NB4 (cell line): ENCODE measurements around the gene NAA30.

Experiments used
- TF ChIP-seq, protein P1 (sequence below): IDR thresholded peaks from 2 replicates; pipeline ENCODE4 v1.6.1; 2011; ENCODE audit warnings: low read depth, low read length
- TF ChIP-seq, protein P2 (sequence below): IDR thresholded peaks from one replicate; pipeline ENCODE4 v1.5.1; 2012; ENCODE audit warnings: low read depth, low read length

DNA sequence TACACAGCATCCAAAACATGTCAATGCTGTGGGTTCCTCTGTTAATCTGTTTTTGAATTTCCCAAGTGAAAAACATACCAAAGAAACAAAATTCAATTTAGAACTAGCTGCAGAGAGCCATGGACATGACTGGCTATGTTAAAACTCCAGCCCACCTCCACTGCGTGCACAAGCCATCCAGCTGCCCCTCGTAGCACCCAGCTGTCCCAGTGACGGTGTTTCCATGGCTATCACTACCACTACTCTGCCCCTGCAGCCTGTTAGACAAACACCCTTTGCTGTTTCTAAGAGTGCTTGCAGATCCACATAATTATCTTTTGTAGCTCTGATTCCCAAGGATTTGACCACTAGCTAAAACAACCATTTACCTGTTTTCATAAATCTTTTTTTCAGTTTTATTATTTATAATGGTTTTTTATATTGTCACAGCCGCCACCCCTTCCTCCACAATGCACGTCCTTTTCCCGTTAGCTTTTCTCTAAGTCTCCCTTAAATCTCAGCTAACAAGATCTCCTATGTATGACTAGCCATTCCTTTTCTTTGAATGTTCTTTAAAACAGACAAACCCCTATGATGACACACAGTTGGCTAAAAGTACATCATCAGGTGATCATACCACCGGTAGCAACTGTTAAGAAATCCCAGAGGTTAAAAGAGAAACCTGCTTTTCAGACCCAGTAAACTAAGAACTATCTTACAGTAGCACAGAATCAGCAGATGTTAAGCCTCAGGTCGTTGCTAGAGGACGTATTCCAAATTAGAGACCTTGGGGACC lies 37.8 kb upstream of the NAA30 start:
- TF ChIP-seq, protein P1, sequence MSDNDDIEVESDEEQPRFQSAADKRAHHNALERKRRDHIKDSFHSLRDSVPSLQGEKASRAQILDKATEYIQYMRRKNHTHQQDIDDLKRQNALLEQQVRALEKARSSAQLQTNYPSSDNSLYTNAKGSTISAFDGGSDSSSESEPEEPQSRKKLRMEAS: no peak
- TF ChIP-seq, protein P2, sequence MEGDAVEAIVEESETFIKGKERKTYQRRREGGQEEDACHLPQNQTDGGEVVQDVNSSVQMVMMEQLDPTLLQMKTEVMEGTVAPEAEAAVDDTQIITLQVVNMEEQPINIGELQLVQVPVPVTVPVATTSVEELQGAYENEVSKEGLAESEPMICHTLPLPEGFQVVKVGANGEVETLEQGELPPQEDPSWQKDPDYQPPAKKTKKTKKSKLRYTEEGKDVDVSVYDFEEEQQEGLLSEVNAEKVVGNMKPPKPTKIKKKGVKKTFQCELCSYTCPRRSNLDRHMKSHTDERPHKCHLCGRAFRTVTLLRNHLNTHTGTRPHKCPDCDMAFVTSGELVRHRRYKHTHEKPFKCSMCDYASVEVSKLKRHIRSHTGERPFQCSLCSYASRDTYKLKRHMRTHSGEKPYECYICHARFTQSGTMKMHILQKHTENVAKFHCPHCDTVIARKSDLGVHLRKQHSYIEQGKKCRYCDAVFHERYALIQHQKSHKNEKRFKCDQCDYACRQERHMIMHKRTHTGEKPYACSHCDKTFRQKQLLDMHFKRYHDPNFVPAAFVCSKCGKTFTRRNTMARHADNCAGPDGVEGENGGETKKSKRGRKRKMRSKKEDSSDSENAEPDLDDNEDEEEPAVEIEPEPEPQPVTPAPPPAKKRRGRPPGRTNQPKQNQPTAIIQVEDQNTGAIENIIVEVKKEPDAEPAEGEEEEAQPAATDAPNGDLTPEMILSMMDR: no peak
